ENCODE data around the gene SUPT3H.
A peak's percentile ranks its signal among the peaks of the same experiment; 100 is the strongest.

Gene SUPT3H

GRCh38 chr6:45377043-45377553, 636 bp downstream of the SUPT3H start:
- H3K23ac ChIP-seq (ENCODE audit: low read length) = no peak overlapping the region
- WGBS (ENCODE audit: extremely low coverage, insufficient coverage, insufficient read length) = no CpG with 5 or more reads among the region's 21 CpGs
- H3K18ac ChIP-seq (ENCODE audit: low read length) = peak overlapping the region; percentile 85
- peak overlapping the region; percentile 85 for H3K9ac ChIP-seq (ENCODE audit: low read length)
- peaks cover 6% of the 10 kb centered on the region for H3K79me2 ChIP-seq (ENCODE audit: control insufficient read depth, insufficient read depth, low read length, poor library complexity)
- no peaks in the 10 kb centered on the region for H3K36me3 ChIP-seq (ENCODE audit: control insufficient read depth in 1 of 2, insufficient read depth in 2 of 2, low read length in 2 of 2)
- H3K14ac ChIP-seq (ENCODE audit: low read length) = peak overlapping the region; percentile 86
- peak overlapping the region; percentile 74 for H2BK120ac ChIP-seq (ENCODE audit: insufficient read depth, low read length, poor library complexity)
- DNase-seq = peak in 1 of 2 donors; percentile 27
- peak overlapping the region; percentile 95 for H4K8ac ChIP-seq (ENCODE audit: low read depth, low read length)
- H2BK5ac ChIP-seq (ENCODE audit: low read depth, low read length, poor library complexity) = peak overlapping the region; percentile 78
- H2AK5ac ChIP-seq (ENCODE audit: low read length) = no peak overlapping the region
- peak overlapping the region; percentile 79 for H2AFZ ChIP-seq (ENCODE audit: insufficient read depth, low read length, poor library complexity)
- peaks cover 12% of the 10 kb centered on the region for H3K79me1 ChIP-seq (ENCODE audit: low read length)
- peak overlapping the region; percentile 81 for H3K4me3 ChIP-seq (ENCODE audit: low read depth, low read length)
- no peak overlapping the region for H2BK12ac ChIP-seq (ENCODE audit: low read length)
- peak overlapping the region; percentile 57 for H3K4ac ChIP-seq (ENCODE audit: low read depth, low read length)
- H3K4me1 ChIP-seq (ENCODE audit: control insufficient read depth in 1 of 2, insufficient read depth in 2 of 2, low read length in 2 of 2) = no peaks in the 10 kb centered on the region
- H3K9me3 ChIP-seq (ENCODE audit: insufficient read depth, low read depth, low read length) = no peaks in the 10 kb centered on the region
- H3K27me3 ChIP-seq (ENCODE audit: insufficient read depth, low read length) = no peaks in the 10 kb centered on the region
- H3K4me2 ChIP-seq (ENCODE audit: low read length) = peak overlapping the region; percentile 95
- H4K12ac ChIP-seq (ENCODE audit: low read depth, low read length) = peak overlapping the region; percentile 91
- peak overlapping the region; percentile 79 for H3K27ac ChIP-seq (ENCODE audit: low read depth, low read length)
- H4K91ac ChIP-seq (ENCODE audit: low read depth, low read length) = peak overlapping the region; percentile 89

- Histone ChIP-seq H2BK120ac (ENCODE audit: insufficient read depth, low read length, poor library complexity) (no peak overlapping the region), H2BK5ac (ENCODE audit: low read depth, low read length, poor library complexity) (no peak overlapping the region), H4K91ac (ENCODE audit: low read depth, low read length) (no peak overlapping the region), H3K4me3 (ENCODE audit: low read depth, low read length) (no peak overlapping the region), H4K8ac (ENCODE audit: low read depth, low read length) (no peak overlapping the region), H3K27me3 (ENCODE audit: insufficient read depth, low read length) (no peaks in the 10 kb centered on the region), H3K4me1 (ENCODE audit: control insufficient read depth in 1 of 2, insufficient read depth in 2 of 2, low read length in 2 of 2) (no peaks in the 10 kb centered on the region), H2AK5ac (ENCODE audit: low read length) (no peak overlapping the region), H3K4me2 (ENCODE audit: low read length) (peak overlapping the region; percentile 95), H3K18ac (ENCODE audit: low read length) (no peak overlapping the region), H2AFZ (ENCODE audit: insufficient read depth, low read length, poor library complexity) (no peak overlapping the region), H3K4ac (ENCODE audit: low read depth, low read length) (no peak overlapping the region), H3K79me2 (ENCODE audit: control insufficient read depth, insufficient read depth, low read length, poor library complexity) (peaks cover 6% of the 10 kb centered on the region), H3K23ac (ENCODE audit: low read length) (no peak overlapping the region), H2BK12ac (ENCODE audit: low read length) (no peak overlapping the region), H3K36me3 (ENCODE audit: control insufficient read depth in 1 of 2, insufficient read depth in 2 of 2, low read length in 2 of 2) (no peaks in the 10 kb centered on the region), H3K9ac (ENCODE audit: low read length) (no peak overlapping the region), H3K79me1 (ENCODE audit: low read length) (peaks cover 12% of the 10 kb centered on the region), H3K27ac (ENCODE audit: low read depth, low read length) (no peak overlapping the region), H3K9me3 (ENCODE audit: insufficient read depth, low read depth, low read length) (no peaks in the 10 kb centered on the region), H3K14ac (ENCODE audit: low read length) (no peak overlapping the region), H4K12ac (ENCODE audit: low read depth, low read length) (no peak overlapping the region)
- DNase-seq = peak in 1 of 2 donors; percentile 25
- no CpG with 5 or more reads among the region's 11 CpGs for WGBS (ENCODE audit: extremely low coverage, insufficient coverage, insufficient read length)
Measured at GRCh38 chr6:45376310-45377042, 1.3 kb downstream of the SUPT3H start.

- Histone ChIP-seq H3K23ac (ENCODE audit: low read length) (no peak overlapping the region), H3K27ac (ENCODE audit: low read depth, low read length) (no peak overlapping the region), H3K4ac (ENCODE audit: low read depth, low read length) (no peak overlapping the region), H3K79me1 (ENCODE audit: low read length) (peaks cover 12% of the 10 kb centered on the region), H3K9me3 (ENCODE audit: insufficient read depth, low read depth, low read length) (no peaks in the 10 kb centered on the region), H3K18ac (ENCODE audit: low read length) (peak overlapping the region; percentile 84), H2AK5ac (ENCODE audit: low read length) (no peak overlapping the region), H3K27me3 (ENCODE audit: insufficient read depth, low read length) (no peaks in the 10 kb centered on the region), H4K8ac (ENCODE audit: low read depth, low read length) (no peak overlapping the region), H3K36me3 (ENCODE audit: control insufficient read depth in 1 of 2, insufficient read depth in 2 of 2, low read length in 2 of 2) (no peaks in the 10 kb centered on the region), H4K12ac (ENCODE audit: low read depth, low read length) (no peak overlapping the region), H2BK12ac (ENCODE audit: low read length) (no peak overlapping the region), H3K79me2 (ENCODE audit: control insufficient read depth, insufficient read depth, low read length, poor library complexity) (peaks cover 6% of the 10 kb centered on the region), H3K4me3 (ENCODE audit: low read depth, low read length) (no peak overlapping the region), H3K9ac (ENCODE audit: low read length) (no peak overlapping the region), H2BK5ac (ENCODE audit: low read depth, low read length, poor library complexity) (no peak overlapping the region), H4K91ac (ENCODE audit: low read depth, low read length) (no peak overlapping the region), H2BK120ac (ENCODE audit: insufficient read depth, low read length, poor library complexity) (no peak overlapping the region), H3K14ac (ENCODE audit: low read length) (no peak overlapping the region), H3K4me1 (ENCODE audit: control insufficient read depth in 1 of 2, insufficient read depth in 2 of 2, low read length in 2 of 2) (no peaks in the 10 kb centered on the region), H2AFZ (ENCODE audit: insufficient read depth, low read length, poor library complexity) (no peak overlapping the region), H3K4me2 (ENCODE audit: low read length) (no peak overlapping the region)
- no peak for DNase-seq
- WGBS (ENCODE audit: extremely low coverage, insufficient coverage, insufficient read length) = no CpG with 5 or more reads among the region's 3 CpGs
Measured at GRCh38 chr6:45375449-45375848, 2.3 kb downstream of the SUPT3H start.

DNA sequence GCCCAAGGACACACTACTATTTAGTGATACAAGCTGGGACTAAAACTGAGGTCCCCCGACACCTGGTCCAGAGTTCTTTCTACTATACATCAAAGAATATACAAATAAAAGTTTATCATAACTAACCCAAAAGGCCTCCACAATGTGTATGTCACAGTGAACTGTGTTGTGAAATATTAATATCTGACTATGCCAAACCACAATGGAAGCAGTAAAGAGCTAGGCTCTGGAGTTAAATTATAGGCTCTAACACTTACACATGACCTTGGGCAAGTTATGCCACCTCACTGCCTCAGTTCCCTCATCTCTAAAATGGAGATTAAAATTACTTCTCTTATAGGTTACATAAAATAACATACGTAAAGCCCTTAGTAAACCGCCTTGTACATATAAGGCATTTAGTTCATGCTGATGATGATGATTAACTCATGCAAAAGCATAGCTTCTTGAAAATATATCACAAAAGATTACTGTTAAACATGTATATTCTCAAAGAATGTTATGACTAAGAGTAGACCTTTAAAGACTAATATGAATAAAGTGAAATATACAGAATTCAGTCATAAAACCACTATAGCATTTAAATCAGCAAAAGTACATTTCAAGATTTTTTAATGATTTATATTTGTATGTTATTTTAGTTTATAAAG, 5.7 kb downstream of the SUPT3H start:
- no peak overlapping the region for H2AK5ac ChIP-seq (ENCODE audit: low read length)
- H3K9ac ChIP-seq (ENCODE audit: low read length) = no peak overlapping the region
- H4K8ac ChIP-seq (ENCODE audit: low read depth, low read length) = no peak overlapping the region
- no peak overlapping the region for H4K91ac ChIP-seq (ENCODE audit: low read depth, low read length)
- WGBS (ENCODE audit: extremely low coverage, insufficient coverage, insufficient read length) = no CpG with 5 or more reads among the region's 3 CpGs
- no peaks in the 10 kb centered on the region for H3K4me1 ChIP-seq (ENCODE audit: control insufficient read depth in 1 of 2, insufficient read depth in 2 of 2, low read length in 2 of 2)
- no peak overlapping the region for H3K27ac ChIP-seq (ENCODE audit: low read depth, low read length)
- no peak overlapping the region for H3K23ac ChIP-seq (ENCODE audit: low read length)
- H2BK12ac ChIP-seq (ENCODE audit: low read length) = no peak overlapping the region
- H3K18ac ChIP-seq (ENCODE audit: low read length) = no peak overlapping the region
- no peak overlapping the region for H2BK120ac ChIP-seq (ENCODE audit: insufficient read depth, low read length, poor library complexity)
- H3K4me2 ChIP-seq (ENCODE audit: low read length) = no peak overlapping the region
- no peak for DNase-seq
- no peaks in the 10 kb centered on the region for H3K36me3 ChIP-seq (ENCODE audit: control insufficient read depth in 1 of 2, insufficient read depth in 2 of 2, low read length in 2 of 2)
- no peak overlapping the region for H2BK5ac ChIP-seq (ENCODE audit: low read depth, low read length, poor library complexity)
- H4K12ac ChIP-seq (ENCODE audit: low read depth, low read length) = no peak overlapping the region
- no peaks in the 10 kb centered on the region for H3K9me3 ChIP-seq (ENCODE audit: insufficient read depth, low read depth, low read length)
- H3K27me3 ChIP-seq (ENCODE audit: insufficient read depth, low read length) = no peaks in the 10 kb centered on the region
- H3K4ac ChIP-seq (ENCODE audit: low read depth, low read length) = no peak overlapping the region
- H2AFZ ChIP-seq (ENCODE audit: insufficient read depth, low read length, poor library complexity) = no peak overlapping the region
- H3K14ac ChIP-seq (ENCODE audit: low read length) = no peak overlapping the region
- no peaks in the 10 kb centered on the region for H3K79me2 ChIP-seq (ENCODE audit: control insufficient read depth, insufficient read depth, low read length, poor library complexity)
- peaks cover 2% of the 10 kb centered on the region for H3K79me1 ChIP-seq (ENCODE audit: low read length)
- no peak overlapping the region for H3K4me3 ChIP-seq (ENCODE audit: low read depth, low read length)

Measured in trophoblast cell (in vitro differentiated cells and primary cell).